Activated CD8-positive, alpha-beta memory T cell treated with anti-CD3 and anti-CD28 coated beads for 4 hours (primary cell): ENCODE results near the gene PEX11B.
"Not testable (repeated sequence)": the region's sequence is repeated elsewhere in the genome, so short reads cannot be mapped to it uniquely, and the experiment has no call there.

ENCODE experiments used
- DNase-seq, 2 donors: peaks; one replicate each; pipeline ENCODE4 v3.0.0-alpha.2; 2020; ENCODE audit warnings: low read depth in 2 of 2

The PEX11B gene

DNA sequence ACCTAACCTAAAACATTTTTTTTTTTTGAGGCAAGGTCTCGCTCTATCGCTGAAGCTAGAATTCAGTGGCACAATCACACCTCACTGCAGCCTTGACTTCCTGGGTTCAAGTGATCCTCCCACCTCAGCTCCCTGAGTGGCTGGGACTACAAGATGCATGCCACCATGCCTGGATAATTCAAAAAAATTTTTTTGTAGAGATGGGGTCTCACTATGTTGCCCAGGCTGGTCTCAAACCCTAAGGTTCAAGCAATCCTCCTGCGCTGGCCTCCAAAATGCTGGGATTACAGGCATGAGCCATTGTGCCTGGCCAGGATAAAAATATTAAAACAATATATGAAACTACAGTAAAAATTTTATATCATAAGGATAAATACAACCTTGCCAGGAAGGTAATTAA is 34.4 kb upstream of the PEX11B start:
- no peak for DNase-seq

DNA sequence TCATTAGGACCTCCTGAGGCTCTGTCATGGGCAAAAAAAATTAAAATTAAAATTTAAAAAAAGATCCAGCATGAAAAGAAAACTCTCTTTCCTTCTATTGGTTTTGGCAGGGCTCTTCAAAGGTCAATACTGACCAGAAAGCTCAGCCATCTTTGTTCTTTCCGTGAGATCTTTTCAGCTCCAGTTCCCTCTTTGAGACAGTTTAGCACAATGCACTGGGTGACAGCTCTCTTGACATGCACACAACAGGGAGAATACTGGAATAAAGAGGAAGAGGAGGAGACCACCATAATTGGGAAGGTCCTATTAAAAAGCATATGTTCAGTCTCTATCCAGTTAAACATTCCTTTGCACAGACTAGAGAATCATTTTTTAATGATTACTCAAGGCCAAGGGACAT is 33.0 kb upstream of the PEX11B start:
- DNase-seq = no peak

DNA sequence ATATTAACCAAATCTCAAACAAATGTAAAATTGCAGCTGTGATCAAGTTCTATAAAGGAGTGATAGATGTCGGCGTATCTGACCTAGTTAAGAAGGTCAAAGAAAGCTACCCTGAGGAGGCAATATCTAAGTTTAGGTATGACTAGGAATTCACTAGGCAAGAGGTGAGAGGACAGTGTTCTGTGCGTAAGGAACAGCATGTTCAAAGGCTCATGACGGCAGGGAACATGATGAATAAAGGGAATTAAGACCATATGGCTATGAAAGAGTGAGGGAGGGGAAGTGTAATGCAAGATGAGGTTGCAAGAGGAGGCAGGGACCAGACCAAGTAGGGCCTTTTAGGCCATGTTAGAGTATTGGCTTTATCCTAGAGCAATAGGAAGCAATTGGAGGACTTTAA is 30.7 kb upstream of the PEX11B start:
- no peak for DNase-seq

DNA sequence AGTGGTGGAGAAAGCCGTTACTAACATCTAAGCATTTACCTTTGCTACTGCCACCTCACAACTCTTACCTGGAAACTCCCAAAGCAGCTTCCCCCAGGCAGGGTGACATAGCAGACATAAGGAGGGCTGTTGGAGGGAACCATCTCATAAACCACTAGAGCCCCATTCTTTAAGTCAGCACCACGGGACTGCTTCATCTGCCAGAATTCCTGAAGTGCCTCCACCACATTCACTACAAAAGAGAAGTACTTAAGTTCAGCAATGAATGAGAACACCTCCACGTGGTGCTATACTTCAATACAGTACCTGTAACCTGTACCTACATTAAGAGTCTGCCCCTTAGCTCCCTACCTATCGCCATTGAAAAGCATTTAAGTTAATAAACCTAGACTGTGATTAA is 29.0 kb upstream of the PEX11B start:
- no peak for DNase-seq

DNA sequence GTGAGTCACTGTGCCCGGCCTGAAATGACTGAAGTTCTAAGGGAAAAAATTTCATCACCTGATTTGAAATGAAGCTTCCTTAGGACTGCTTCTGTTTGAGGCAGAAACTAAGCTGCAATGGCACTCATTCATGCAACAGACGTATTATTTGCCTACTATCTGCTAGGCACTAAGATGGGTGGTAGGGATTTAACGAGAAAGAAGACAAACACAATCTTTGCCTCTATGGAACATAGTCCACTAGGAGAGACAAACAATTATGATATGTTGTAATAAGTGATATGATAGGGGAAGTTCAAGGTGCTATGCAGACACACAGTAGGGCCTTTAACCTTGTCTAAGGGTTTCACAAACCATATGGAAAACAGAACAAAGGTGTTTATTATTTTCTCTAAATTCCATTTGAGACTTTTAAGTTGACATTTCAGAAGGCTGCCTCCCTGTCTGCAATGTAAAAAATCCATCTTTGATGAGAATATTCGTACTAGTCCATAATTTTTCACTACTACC is 28.0 kb upstream of the PEX11B start:
- no peak for DNase-seq

DNA sequence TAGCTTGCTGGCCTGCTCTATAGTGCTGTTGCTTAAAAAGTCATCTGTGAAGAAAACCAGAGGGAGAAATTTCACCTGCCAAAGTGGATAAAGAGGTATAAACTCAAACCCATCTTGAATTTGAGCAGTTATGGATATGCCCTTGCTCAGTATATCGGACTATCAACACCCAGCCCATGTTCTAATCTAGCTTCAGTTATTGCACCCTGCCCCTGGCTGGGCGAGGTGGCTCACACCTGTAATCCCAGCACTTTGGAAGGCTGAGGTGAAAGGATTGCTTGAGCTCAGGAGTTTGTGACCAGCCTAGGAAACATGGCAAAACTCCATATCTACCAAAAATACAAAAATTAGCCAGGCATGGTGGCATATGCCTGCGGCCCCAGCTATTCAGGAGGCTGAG is 26.0 kb upstream of the PEX11B start:
- no peak for DNase-seq

DNA sequence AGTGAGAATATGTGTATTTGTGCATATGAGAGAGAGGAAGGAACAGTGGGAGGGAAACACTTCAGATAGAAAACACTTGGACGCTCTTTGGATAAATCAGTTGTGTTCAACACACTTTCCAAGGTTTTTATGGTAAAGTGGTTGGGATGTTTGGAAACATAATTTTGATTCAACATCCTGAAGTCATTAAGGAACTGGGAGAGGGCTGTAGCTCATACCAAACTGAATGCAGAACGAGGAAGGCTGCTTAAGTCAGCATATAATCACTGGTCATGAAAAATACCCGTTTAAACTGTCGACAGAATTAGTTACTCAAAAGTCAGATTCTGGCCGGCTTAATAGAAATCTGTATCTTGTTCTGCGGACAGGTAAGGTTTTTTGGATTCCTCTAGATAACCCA is 24.4 kb upstream of the PEX11B start:
- DNase-seq = no peak

DNA sequence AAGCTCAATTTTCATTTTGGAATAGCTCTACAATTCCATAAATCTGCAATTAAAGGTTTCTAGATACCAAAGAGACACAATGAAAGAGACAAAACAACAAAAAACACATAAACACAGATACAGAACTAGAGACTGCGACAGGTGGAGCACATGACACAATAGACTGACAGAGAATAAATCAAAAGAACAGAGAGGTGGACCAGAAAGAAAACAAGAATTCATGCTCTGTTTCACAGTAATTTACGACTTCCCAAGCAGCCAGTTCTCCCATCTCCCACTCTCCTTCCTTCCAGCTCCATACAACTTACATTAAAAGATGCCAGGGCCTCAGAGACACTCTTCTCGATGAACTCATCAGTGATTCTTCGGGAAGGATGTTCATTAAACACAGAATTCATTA is 23.9 kb upstream of the PEX11B start:
- no peak for DNase-seq

DNA sequence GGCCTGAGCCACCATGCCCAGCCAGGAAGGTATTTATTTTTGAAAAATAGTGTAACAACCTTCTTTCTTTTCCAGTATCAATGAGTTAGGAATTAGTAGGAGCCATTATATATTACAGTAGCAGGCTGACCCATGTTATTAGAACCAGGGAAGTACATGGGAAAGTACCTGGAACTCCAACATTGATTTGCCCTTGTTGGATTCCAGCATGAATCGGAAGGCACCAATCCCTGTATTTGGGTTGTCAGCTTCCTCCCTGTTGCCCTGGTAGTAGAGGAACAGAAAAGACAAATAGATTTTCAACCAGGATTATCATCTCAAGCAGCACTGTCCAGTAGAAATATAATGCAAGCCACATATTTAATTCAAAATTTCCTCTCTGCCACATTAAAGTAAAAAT is 18.9 kb upstream of the PEX11B start:
- DNase-seq = no peak

DNA sequence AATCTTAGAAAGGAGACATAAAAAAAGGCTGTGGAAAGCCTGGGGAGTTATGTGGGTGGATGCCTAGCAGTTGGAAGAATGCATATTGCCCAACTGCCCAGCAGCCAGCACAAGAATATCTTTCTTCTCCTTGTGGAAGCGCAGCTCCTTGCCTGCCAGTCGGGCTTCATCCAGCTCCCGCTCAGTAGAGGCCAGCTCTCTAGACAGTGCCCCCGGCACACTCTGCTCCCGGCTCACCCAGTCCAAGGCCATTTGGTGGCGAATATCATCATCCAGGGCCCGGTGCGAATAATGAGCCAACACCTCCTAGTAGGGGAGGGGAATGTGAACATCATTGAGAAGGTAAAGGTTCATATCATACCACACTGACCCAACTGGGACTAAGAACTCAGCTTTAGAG is 17.7 kb upstream of the PEX11B start:
- no peak for DNase-seq

DNA sequence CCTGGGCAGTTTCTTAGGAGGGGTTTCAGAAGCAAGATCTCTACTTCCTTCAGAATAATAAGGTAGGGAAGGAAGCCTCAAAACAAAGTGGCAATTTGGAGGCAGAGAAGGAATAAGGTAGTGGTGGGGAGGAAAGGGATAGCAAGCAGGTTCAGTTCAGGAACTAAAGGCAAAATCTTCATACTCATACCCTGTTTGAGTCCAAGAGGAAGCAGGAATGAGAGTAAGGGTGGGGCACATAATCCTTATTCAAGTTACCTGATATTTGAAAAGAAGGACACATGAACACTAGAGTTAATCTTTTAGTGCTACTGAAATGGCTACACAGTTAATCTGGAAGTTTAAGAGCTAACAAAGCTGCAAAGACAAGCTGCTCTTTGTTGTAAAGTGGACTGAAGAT is 17.2 kb upstream of the PEX11B start:
- DNase-seq = no peak

DNA sequence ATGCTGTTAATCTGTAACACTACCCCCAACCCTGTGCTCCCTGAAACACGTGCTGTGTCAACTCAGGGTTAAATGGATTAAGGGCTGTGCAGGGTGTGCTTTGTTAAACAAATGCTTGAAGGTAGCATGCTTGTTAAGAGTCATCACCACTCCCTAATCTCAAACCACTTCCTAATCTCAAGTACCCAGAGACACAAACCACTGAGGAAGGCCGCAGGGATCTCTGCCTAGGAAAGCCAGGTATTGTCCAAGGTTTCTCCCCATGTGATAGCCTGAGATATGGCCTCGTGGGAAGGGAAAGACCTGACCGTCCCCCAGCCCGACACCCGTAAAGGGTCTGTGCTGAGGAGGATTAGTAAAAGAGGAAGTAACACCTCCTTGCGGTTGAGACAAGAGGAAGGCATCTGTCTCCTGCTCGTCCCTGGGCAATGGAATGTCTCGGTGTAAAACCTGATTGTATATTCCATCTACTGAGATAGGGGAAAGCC is 14.0 kb upstream of the PEX11B start:
- not testable (repeated sequence) for DNase-seq

DNA sequence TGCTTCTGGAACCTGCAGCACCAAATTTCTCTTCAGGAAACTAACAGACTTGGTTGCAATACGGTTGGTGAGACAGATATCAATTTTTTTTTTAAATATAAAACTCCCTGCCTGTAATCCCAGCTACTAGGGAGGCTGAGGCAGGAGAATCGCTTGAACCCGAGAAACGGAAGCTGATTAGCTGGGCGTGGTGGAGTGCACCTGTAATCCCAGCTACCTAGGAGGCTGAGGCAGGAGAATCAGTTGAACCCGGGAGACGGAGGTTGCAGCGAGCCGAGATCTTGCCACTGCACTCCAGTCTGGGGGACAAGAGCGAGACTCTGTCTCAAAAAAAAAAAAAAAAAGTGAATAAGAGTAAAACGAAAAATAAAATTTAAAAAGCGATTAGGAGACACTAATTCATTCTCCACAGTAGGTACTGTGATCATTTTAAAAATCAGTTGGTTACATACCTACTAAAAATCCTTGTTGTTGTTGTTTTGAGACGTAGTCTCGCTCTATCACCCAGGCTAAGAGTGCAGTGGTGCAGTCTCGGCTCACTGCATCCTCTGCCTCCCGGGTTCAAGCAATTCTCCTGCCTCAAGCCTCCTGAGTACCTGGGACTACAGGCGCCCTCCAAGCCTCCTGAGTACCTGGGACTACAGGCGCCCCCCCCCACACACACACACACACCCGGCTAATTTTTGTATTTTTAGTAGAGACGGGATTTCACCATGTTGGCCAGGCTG is 9.6 kb upstream of the PEX11B start:
- DNase-seq = no peak

DNA sequence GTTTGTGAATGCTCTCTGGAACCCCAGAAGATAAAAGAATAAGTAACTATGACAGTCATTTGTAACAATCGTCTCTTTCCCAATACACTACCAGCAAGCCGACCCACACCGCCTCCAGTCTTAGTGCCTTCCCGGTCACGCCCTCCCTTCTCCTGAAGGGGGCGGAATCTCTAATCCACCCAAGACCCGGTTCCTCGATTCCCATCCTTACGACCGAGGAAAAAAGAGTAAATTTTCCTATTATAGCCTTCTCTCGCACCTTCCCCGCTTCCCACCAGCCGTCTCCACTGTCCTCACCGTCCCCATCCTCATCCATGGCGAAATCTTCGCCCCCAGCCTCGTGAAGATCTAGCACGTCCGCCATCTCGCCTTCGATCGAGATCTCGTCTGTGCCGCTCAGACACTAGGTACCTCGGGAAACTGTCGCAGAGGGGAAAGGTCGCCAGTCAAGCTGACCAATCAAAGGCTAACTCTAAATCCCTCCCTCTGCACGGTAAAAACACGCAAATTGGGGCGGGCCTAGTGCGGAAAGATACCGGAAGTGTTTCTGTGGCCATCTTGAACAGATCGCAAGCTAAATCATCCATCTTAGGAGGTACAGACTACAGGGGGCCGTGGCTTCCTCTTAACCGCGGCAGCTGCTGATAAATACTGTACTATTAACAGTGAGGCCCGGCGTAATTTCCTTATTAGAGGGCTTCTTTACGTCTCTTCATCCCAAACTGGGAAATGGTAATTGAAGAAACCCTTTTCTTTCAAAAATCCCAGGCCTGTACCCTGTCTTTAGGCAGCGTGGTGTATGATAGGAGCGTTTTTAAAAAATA is 8.8 kb upstream of the PEX11B start, which contains the start of gene RBM8A:
TSS of gene RBM8A (minus strand) at position 422 of the 824 bp plus-strand sequence. CDS start at position 364, 58 bp downstream.
- peak; percentile 92 to 93 for DNase-seq

DNA sequence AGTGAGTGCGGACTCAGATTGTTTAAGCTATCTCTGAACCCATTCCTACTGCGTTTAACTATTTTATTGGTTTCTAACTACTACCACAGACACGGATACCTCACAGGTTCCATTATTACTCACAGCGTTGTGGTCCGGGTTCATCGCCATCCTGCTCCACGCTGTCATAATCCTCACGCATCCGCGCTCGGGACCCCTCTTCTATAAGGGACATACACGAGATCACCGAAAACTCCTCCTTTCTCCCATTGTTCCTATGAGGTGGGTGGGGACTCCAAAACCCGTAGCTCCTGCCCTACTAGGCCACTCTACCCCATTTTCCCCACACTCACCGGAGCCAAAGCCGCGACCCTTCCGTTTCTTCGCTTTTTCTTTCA is 8.2 kb upstream of the PEX11B start:
- peak in 1 of 2 donors; percentile 26 for DNase-seq

DNA sequence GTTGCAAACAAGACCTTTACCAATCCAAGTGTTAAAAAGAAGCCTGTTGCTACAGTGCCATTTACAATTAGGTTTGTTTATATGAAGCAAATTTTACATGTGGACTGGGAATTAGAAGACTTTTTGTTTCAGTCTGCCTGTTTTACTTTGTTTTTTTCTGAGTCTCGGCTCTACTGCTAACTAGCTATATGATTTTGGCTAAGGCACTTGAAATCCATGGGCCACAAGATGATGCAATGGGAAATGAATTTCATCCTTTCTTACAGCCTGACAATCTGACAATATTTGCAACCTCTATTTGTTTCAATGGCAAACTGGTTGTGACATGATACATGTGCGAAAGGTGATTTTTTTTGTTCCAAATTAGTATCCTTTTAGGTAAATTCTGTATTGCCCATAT is 3.7 kb upstream of the PEX11B start:
- DNase-seq = no peak

DNA sequence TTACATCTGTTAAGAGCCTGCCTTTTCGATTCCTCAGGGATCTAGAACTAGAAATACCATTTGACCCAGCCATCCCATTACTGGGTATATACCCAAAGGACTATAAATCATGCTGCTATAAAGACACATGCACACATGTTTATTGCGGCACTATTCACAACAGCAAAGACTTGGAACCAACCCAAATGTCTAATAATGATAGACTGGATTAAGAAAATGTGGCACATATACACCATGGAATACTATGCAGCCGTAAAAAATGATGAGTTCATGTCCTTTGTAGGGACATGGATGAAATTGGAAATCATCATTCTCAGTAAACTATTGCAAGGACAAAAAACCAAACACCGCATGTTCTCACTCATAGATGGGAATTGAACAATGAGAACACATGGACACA is 1.8 kb upstream of the PEX11B start:
- not testable (repeated sequence) for DNase-seq

DNA sequence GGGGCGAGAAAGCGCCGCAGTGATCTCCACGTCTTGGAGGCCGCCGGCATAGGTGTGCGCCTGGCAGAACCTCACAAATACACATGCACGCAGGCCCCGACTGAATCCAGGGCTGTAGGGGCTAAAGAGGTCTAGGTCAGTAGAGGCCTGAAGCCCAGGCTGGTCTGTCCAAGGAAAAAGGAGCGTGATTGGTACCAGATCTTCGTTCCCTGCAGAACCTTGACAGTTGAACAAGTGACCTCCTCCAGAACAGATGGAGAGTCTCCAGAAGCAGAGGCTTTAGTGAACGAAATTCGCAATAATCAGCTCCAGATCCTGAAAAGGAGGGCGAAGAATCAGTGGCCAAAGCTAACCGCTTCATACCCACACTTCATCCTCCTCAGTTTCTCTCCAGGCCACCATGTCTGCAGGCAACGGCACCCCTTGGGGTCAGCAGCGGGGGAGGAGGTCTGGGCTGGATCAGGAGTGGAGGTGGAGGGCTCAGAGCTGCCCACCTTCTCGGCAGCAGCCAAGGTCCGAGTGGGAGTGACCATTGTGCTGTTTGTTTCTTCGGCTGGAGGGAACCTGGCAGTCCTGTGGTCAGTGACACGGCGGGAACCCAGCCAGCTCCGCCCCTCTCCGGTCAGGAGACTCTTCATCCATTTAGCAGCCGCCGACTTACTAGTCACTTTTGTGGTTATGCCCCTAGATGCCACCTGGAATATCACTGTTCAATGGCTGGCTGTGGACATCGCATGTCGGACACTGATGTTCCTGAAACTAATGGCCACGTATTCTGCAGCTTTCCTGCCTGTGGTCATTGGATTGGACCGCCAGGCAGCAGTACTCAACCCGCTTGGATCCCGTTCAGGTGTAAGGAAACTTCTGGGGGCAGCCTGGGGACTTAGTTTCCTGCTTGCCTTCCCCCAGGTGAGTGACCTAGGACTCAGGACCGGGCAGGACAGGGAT is 749 bp upstream of the PEX11B start:
- DNase-seq = no peak

DNA sequence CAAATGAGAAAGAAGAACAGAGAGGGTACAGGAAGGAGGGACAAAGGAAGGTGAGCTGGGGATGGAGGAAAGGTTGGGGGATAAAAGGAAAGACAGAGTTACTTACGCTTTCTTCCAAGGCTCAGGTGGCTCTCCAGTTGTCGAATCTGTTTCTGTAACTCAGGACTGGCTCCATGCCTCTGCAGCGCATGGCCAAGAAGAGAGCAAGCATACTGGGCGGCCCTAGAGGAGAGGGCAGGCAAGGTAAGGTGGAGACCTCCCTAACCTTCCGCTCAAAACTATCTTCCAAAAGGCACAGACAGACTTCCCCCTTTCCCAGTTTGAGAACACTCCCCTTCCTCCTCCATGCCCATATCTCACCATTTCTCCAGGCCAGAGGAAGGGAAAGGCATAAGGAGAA is 922 bp downstream of the PEX11B start:
- no peak for DNase-seq

DNA sequence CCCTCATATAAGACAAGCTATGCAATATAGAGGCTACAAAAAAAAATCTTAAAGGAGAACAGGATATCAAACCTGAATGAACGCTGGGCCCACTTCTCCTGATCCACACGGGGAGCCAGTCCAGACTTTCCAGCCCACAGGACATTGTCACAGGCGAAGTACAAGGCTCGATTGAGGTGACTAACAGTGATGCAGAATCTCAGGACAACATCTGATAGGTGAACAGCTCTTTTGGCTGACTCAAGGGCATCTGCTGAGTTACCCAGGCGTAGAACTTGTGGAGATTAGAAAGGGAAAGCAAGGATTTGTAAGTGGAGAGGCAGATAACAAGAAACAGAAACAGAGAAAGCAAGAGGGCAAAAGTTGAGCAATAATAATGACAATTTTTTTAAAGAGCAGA is 1.8 kb downstream of the PEX11B start:
- no peak for DNase-seq

DNA sequence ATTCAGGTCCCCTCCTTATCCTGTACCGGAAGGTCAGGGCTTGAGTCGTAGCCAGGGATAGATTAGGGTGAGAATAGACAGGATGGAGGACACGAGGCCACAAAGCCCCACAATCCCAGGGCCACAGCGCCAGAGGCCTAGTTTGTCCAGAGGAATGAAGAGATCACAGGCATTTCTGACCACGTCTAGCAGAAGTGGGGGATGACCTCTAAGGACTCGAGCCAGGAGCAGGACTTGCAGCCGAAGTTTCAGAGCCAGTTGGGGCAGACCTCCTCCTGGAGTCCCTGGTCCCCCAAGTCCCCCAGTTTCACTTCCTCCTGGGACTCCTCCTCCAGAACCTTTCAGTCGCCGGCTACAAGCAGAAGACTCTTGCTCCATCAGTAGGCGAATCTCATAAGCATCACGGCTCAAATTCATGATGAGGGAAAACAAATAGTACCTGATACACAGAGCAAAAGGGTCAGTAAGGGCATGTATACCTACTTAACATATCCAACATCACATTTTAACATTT is 6.3 kb downstream of the PEX11B start:
- DNase-seq = no peak

DNA sequence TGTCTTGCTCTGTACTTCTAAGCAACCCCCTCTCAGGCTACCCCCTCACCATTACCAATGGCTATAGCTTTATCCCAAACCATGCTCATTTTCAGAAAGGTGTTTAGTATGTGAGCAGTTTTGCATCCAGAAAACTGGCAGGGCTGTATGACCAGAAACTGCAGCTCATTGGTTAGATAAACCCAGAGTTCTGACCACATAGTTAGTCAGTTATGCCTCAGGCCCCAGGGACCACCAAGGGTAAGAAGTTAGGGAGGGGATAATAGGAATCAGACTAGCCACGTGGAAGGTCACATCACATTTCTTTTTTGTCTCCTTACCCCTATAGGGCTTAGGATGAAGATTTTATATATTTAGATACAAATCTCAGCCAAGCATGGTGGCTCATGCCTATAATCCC is 9.9 kb downstream of the PEX11B start:
- DNase-seq = no peak
